Measurements from ENCODE around the gene ANKLE2.

DNA sequence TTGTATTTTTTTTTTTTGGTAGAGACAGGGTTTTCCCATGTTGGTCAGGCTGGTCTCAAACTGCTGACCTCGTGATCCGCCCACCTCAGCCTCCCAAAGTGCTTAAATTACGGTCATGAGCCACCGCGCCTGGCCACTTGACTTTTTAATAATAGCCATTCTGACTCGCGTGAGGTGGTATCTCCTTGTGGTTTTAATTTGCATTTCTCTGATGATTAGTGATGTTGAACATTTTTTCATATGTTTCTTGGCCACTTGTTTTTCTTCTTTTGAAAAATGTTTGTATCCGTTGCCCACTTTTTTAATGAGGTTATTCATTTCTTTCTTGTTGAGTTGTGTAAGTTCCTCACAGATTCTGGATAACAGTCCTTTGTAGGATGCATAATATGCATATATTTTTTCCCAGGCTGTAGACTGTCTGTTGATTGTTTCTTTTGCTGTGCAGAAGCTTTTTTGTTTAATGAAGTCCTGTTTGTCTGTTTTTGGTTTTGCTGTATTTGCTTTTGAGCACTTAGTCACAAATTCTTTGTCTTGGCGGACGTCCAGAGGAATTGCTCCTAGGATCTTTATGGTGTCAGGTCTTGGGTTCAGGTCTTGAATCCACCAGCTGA lies 61.3 kb downstream of the ANKLE2 start:
- TF ChIP-seq, protein P1, sequence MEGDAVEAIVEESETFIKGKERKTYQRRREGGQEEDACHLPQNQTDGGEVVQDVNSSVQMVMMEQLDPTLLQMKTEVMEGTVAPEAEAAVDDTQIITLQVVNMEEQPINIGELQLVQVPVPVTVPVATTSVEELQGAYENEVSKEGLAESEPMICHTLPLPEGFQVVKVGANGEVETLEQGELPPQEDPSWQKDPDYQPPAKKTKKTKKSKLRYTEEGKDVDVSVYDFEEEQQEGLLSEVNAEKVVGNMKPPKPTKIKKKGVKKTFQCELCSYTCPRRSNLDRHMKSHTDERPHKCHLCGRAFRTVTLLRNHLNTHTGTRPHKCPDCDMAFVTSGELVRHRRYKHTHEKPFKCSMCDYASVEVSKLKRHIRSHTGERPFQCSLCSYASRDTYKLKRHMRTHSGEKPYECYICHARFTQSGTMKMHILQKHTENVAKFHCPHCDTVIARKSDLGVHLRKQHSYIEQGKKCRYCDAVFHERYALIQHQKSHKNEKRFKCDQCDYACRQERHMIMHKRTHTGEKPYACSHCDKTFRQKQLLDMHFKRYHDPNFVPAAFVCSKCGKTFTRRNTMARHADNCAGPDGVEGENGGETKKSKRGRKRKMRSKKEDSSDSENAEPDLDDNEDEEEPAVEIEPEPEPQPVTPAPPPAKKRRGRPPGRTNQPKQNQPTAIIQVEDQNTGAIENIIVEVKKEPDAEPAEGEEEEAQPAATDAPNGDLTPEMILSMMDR (IDR thresholded peaks at IDR 0.05), result no peak
- no peak for TF ChIP-seq POLR2AphosphoS5 (IDR thresholded peaks at IDR 0.05)
